Astrocyte (in vitro differentiated cells and primary cell): ENCODE measurements around the gene BRD4.

Source experiments
- EZH2 ChIP-seq: IDR thresholded peaks from 2 replicates; pipeline ENCODE4 v1.6.1; 2012; ENCODE audit warnings: mild to moderate bottlenecking, low read length, inconsistent platforms; ENCODE audit not compliant: insufficient read depth
- TF ChIP-seq, protein P1 (sequence below): IDR thresholded peaks from 2 replicates; pipeline ENCODE4 v1.5.1; 2011; ENCODE audit warnings: low read depth, mild to moderate bottlenecking, inconsistent platforms, low read length, moderate library complexity; ENCODE audit not compliant: insufficient read depth

DNA sequence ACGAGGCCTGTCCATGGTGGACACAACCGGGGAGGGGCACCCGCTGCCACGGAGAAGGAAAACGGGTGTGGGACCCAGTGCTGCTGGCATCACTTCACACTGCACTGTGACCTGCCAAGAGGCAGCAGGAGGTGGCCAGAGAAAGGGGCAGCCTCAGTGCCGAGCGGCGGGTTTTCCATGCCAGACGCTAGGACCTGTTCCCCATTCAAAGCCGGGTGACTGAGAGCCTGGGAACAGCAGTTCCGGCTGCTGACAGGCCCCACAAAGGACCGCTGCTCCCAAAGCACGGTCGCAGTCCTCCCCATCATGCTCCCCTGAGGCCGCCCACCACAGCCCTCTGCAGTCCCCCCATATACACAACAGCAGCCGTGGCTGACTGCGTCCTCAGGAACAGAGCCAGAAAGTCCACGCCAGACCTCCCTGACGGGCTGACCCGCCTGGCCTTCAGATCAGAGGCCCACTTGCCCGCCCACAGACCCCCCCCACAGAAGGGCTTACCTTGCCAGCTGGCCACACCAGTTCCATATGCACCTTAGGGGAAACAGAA is 41.8 kb upstream of the BRD4 start:
- TF ChIP-seq, protein P1, sequence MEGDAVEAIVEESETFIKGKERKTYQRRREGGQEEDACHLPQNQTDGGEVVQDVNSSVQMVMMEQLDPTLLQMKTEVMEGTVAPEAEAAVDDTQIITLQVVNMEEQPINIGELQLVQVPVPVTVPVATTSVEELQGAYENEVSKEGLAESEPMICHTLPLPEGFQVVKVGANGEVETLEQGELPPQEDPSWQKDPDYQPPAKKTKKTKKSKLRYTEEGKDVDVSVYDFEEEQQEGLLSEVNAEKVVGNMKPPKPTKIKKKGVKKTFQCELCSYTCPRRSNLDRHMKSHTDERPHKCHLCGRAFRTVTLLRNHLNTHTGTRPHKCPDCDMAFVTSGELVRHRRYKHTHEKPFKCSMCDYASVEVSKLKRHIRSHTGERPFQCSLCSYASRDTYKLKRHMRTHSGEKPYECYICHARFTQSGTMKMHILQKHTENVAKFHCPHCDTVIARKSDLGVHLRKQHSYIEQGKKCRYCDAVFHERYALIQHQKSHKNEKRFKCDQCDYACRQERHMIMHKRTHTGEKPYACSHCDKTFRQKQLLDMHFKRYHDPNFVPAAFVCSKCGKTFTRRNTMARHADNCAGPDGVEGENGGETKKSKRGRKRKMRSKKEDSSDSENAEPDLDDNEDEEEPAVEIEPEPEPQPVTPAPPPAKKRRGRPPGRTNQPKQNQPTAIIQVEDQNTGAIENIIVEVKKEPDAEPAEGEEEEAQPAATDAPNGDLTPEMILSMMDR, result no peak
- no peak for TF ChIP-seq EZH2
